Loucy (cell line): Measurements from ENCODE around the gene PARVB.

Source experiments
- H2AFZ ChIP-seq: fragments of 200-600 bp; sonication (generic); 2 replicates; pipeline ENCODE4 v1.6.0; 2016; ENCODE audit warnings: antibody characterized with exemption, mild to moderate bottlenecking, low read length, moderate library complexity
- H3F3A ChIP-seq: fragments of 200-600 bp; 2 replicates; pipeline ENCODE4 v1.6.0; 2016; ENCODE audit warnings: antibody characterized with exemption, low read depth, mild to moderate bottlenecking
- H3K27me3 ChIP-seq: fragments of 200-600 bp; sonication (generic); 2 replicates; pipeline ENCODE4 v1.6.1; 2014; ENCODE audit warnings: low read length, mild to moderate bottlenecking; ENCODE audit not compliant: insufficient read depth, poor library complexity, severe bottlenecking
- H3K36me3 ChIP-seq: fragments of 200-600 bp; sonication (generic); 2 replicates; pipeline ENCODE4 v1.6.1; 2016; ENCODE audit warnings: low read length; ENCODE audit not compliant: insufficient read depth
- H3K4me1 ChIP-seq: fragments of 200-600 bp; sonication (generic); 2 replicates; pipeline ENCODE4 v1.5.1; 2014; ENCODE audit warnings: low read length, mild to moderate bottlenecking; ENCODE audit not compliant: insufficient read depth, poor library complexity, severe bottlenecking
- H3K4me2 ChIP-seq: fragments of 200-600 bp; sonication (generic); 2 replicates; pipeline ENCODE4 v1.6.0; 2014; ENCODE audit warnings: antibody characterized with exemption, low read length, low read depth, mild to moderate bottlenecking; ENCODE audit not compliant: poor library complexity, severe bottlenecking
- H3K4me3 ChIP-seq: fragments of 200-600 bp; sonication (generic); 2 replicates; pipeline ENCODE4 v1.5.1; 2014; ENCODE audit warnings: low read length, mild to moderate bottlenecking, mixed read lengths; ENCODE audit not compliant: poor library complexity, severe bottlenecking
- H3K79me2 ChIP-seq: fragments of 200-600 bp; sonication (generic); 2 replicates; pipeline ENCODE4 v1.6.1; 2014; ENCODE audit warnings: low read length; ENCODE audit not compliant: insufficient read depth
- H3K9ac ChIP-seq: fragments of 200-600 bp; sonication (generic); 2 replicates; pipeline ENCODE4 v1.6.0; 2014; ENCODE audit warnings: mild to moderate bottlenecking, low read depth, low read length, moderate library complexity; ENCODE audit not compliant: poor library complexity, severe bottlenecking
- H3K9me2 ChIP-seq: fragments of 200-600 bp; sonication (generic); replicated peaks from 2 replicates; pipeline ENCODE4 v1.6.1; 2016; ENCODE audit warnings: low read depth, low read length, mixed read lengths
- H3K9me3 ChIP-seq: fragments of 200-600 bp; sonication (generic); 2 replicates; pipeline ENCODE4 v1.6.1; 2014; ENCODE audit warnings: mild to moderate bottlenecking, antibody characterized with exemption, low read length, low read depth; ENCODE audit not compliant: insufficient read depth
- H4K20me1 ChIP-seq: fragments of 200-600 bp; sonication (generic); 2 replicates; pipeline ENCODE4 v1.6.0; 2014; ENCODE audit warnings: antibody characterized with exemption, low read length, mild to moderate bottlenecking; ENCODE audit not compliant: insufficient read depth, poor library complexity, severe bottlenecking
- CTCF ChIP-seq: fragments of 200-600 bp; sonication (generic); conservative IDR thresholded peaks from 2 replicates; pipeline ENCODE4 v1.5.1; 2014; ENCODE audit warnings: mild to moderate bottlenecking, antibody characterized with exemption, low read length
- EZH2phosphoT487 ChIP-seq: fragments of 200-600 bp; IDR thresholded peaks from 2 replicates; pipeline ENCODE4 v1.6.1; 2018; ENCODE audit warnings: antibody characterized with exemption, mild to moderate bottlenecking, moderate library complexity, borderline replicate concordance

Gene PARVB

GRCh38 chr22:44215287-44215686, 191.2 kb downstream of the PARVB start:
- Histone ChIP-seq H4K20me1 (no peaks in the 10 kb centered on the region), H2AFZ (no peak overlapping the region), H3K36me3 (no peaks in the 10 kb centered on the region; the same call in 1 of the 2 replicates), H3K27me3 (no peaks in the 10 kb centered on the region), H3K4me2 (no peak overlapping the region), H3K9me2 (no peaks in the 10 kb centered on the region), H3K9me3 (0 out of 2 replicates have a peak, but pooled peaks cover 3% of the 10 kb centered on the region), H3K79me2 (no peaks in the 10 kb centered on the region), H3K4me1 (no peaks in the 10 kb centered on the region), H3K9ac (no peak overlapping the region), H3F3A (no peaks in the 10 kb centered on the region), H3K4me3 (no peak overlapping the region)
- no peak for TF ChIP-seq CTCF
- TF ChIP-seq EZH2phosphoT487: no peak

GRCh38 chr22:44217346-44217745, 193.2 kb downstream of the PARVB start:
- H2AFZ ChIP-seq: no peak overlapping the region
- no peak overlapping the region for H3K9ac ChIP-seq
- no peak overlapping the region for H3K4me3 ChIP-seq
- H3K36me3 ChIP-seq: no peaks in the 10 kb centered on the region; the same call in 1 of the 2 replicates
- no peaks in the 10 kb centered on the region for H3K79me2 ChIP-seq
- no peaks in the 10 kb centered on the region for H3K27me3 ChIP-seq
- H4K20me1 ChIP-seq: no peaks in the 10 kb centered on the region
- no peaks in the 10 kb centered on the region for H3K4me1 ChIP-seq
- H3K9me3 ChIP-seq: 0 out of 2 replicates have a peak, but pooled peaks cover 3% of the 10 kb centered on the region
- TF ChIP-seq EZH2phosphoT487 (no peak), CTCF (no peak)
- H3K4me2 ChIP-seq: no peak overlapping the region
- no peaks in the 10 kb centered on the region for H3K9me2 ChIP-seq
- H3F3A ChIP-seq: no peaks in the 10 kb centered on the region

- H3K4me2 ChIP-seq: no peak overlapping the region
- no peaks in the 10 kb centered on the region for H3K9me2 ChIP-seq
- no peak overlapping the region for H3K9ac ChIP-seq
- no peaks in the 10 kb centered on the region for H3K27me3 ChIP-seq
- TF ChIP-seq EZH2phosphoT487 (no peak), CTCF (no peak)
- no peaks in the 10 kb centered on the region for H4K20me1 ChIP-seq
- H3K4me1 ChIP-seq: no peaks in the 10 kb centered on the region
- no peak overlapping the region for H2AFZ ChIP-seq
- H3K4me3 ChIP-seq: no peak overlapping the region
- no peaks in the 10 kb centered on the region for H3K79me2 ChIP-seq
- 0 out of 2 replicates have a peak, but pooled peaks cover 3% of the 10 kb centered on the region for H3K9me3 ChIP-seq
- H3K36me3 ChIP-seq: no peaks in the 10 kb centered on the region; the same call in 1 of the 2 replicates
- H3F3A ChIP-seq: no peaks in the 10 kb centered on the region
Measured at GRCh38 chr22:44218071-44218470, 194.0 kb downstream of the PARVB start.
